Neural cell (in vitro differentiated cells): ENCODE results near the gene NACA2. TPM values are rescaled to one million over a fixed set of nuclear protein-coding genes. Genes with fewer than 3 reads are reported as not detected.

Source experiments
- H2AFZ ChIP-seq: fragments of 200-600, 300-800 bp; sonication (generic), shearing (Covaris generic); 2 replicates; pipeline ENCODE4 v1.6.0; 2014; ENCODE audit warnings: low read depth, mild to moderate bottlenecking, antibody characterized with exemption, low read length, moderate library complexity
- H3F3A ChIP-seq: fragments of 200-600 bp; shearing (Covaris generic); 2 replicates; pipeline ENCODE4 v1.6.1; 2016; ENCODE audit warnings: mild to moderate bottlenecking, moderate library complexity, mixed read lengths, antibody characterized with exemption, low read length; ENCODE audit not compliant: insufficient read depth, poor library complexity, severe bottlenecking
- H3K27ac ChIP-seq: fragments of 200-600, 300-800 bp; sonication (generic), shearing (Covaris generic); 2 replicates; pipeline ENCODE4 v1.5.1; 2014; ENCODE audit warnings: mild to moderate bottlenecking, low read length, moderate library complexity
- H3K27me3 ChIP-seq: fragments of 300-800, 200-600 bp; sonication (generic), shearing (Covaris generic); 2 replicates; pipeline ENCODE4 v1.6.0; 2014; ENCODE audit warnings: mild to moderate bottlenecking, low read depth, low read length, moderate library complexity; ENCODE audit not compliant: insufficient read depth
- H3K36me3 ChIP-seq: fragments of 300-800, 200-600 bp; sonication (generic), shearing (Covaris generic); 2 replicates; pipeline ENCODE4 v1.5.1; 2014; ENCODE audit warnings: mild to moderate bottlenecking, antibody characterized with exemption, low read length, moderate library complexity; ENCODE audit not compliant: insufficient read depth
- H3K4me2 ChIP-seq: fragments of 300-800, 200-600 bp; sonication (generic), shearing (Covaris generic); 2 replicates; pipeline ENCODE4 v1.6.0; 2014; ENCODE audit warnings: mild to moderate bottlenecking, low read length
- H3K4me3 ChIP-seq: fragments of 300-800, 200-600 bp; sonication (generic), shearing (Covaris generic); 2 replicates; pipeline ENCODE4 v1.5.1; 2014; ENCODE audit warnings: mild to moderate bottlenecking, low read length, moderate library complexity
- H3K79me2 ChIP-seq: fragments of 200-600 bp; shearing (Covaris generic); replicated peaks from 2 replicates; pipeline ENCODE4 v1.6.0; 2014; ENCODE audit warnings: mild to moderate bottlenecking, low read length, moderate library complexity; ENCODE audit not compliant: insufficient read depth
- H3K9ac ChIP-seq: fragments of 300-800, 200-600 bp; sonication (generic), shearing (Covaris generic); 2 replicates; pipeline ENCODE4 v1.6.1; 2016; ENCODE audit warnings: mild to moderate bottlenecking, low read length, mixed read lengths
- H3K9me2 ChIP-seq: fragments of 200-600 bp; shearing (Covaris generic); 2 replicates; pipeline ENCODE4 v1.6.1; 2016; ENCODE audit warnings: mild to moderate bottlenecking, low read length, mixed read lengths; ENCODE audit not compliant: insufficient read depth
- H3K9me3 ChIP-seq: fragments of 200-600, 300-800 bp; sonication (generic), shearing (Covaris generic); 2 replicates; pipeline ENCODE4 v1.6.1; 2016; ENCODE audit warnings: mild to moderate bottlenecking, mixed run types, low read length, moderate library complexity, mixed read lengths
- H4K20me1 ChIP-seq: fragments of 200-600 bp; shearing (Covaris generic); 2 replicates; pipeline ENCODE4 v1.6.1; 2016; ENCODE audit warnings: mild to moderate bottlenecking, mixed run types; ENCODE audit not compliant: insufficient read depth
- EP300 ChIP-seq: fragments of 450-650 bp; conservative IDR thresholded peaks from 2 replicates; pipeline ENCODE4 v1.6.1; 2014; ENCODE audit warnings: antibody characterized with exemption, mild to moderate bottlenecking, moderate library complexity; ENCODE audit not compliant: poor library complexity, severe bottlenecking
- EZH2 ChIP-seq: fragments of 200-600, 300-800 bp; shearing (Covaris generic), sonication (generic); IDR thresholded peaks from 2 replicates; pipeline ENCODE4 v1.6.1; 2014; ENCODE audit warnings: antibody characterized with exemption, low read length, borderline replicate concordance, mild to moderate bottlenecking; ENCODE audit not compliant: insufficient read depth, poor library complexity, severe bottlenecking
- MXI1 ChIP-seq: fragments of 450-650 bp; conservative IDR thresholded peaks from 2 replicates; pipeline ENCODE4 v1.6.1; 2014; ENCODE audit warnings: antibody characterized with exemption, mild to moderate bottlenecking; ENCODE audit not compliant: poor library complexity, severe bottlenecking
- POLR2AphosphoS5 ChIP-seq: IDR thresholded peaks from 2 replicates; pipeline ENCODE4 v1.6.1; 2012
- RAD21 ChIP-seq: fragments of 450-650 bp; conservative IDR thresholded peaks from 2 replicates; pipeline ENCODE4 v1.6.1; 2014; ENCODE audit warnings: antibody characterized with exemption, mild to moderate bottlenecking, moderate library complexity
- SMC3 ChIP-seq: fragments of 450-650 bp; conservative IDR thresholded peaks from 2 replicates; pipeline ENCODE4 v1.6.1; 2014; ENCODE audit warnings: antibody characterized with exemption, mild to moderate bottlenecking, moderate library complexity; ENCODE audit not compliant: poor library complexity
- TAF1 ChIP-seq: IDR thresholded peaks from 2 replicates; pipeline ENCODE4 v1.6.1; 2012; ENCODE audit warnings: low read depth
- polyA plus RNA-seq: library from polyadenylated mRNA; depleted of rRNA; stranded (reverse); fragments of >200 nt; gene quantifications from 2 replicates; pipeline ENCODE4 v1.2.3, GENCODE V29; 2014
- TF ChIP-seq, protein P1 (sequence below): IDR thresholded peaks from 2 replicates; pipeline ENCODE4 v1.6.1; 2012; ENCODE audit warnings: borderline replicate concordance
- TF ChIP-seq, protein P2 (sequence below): fragments of 450-650 bp; IDR thresholded peaks from 2 replicates; pipeline ENCODE4 v1.5.1; 2014; ENCODE audit warnings: antibody characterized with exemption, mild to moderate bottlenecking, moderate library complexity; ENCODE audit not compliant: poor library complexity, severe bottlenecking

The NACA2 gene
- polyA plus RNA-seq, 1 donor from 2014 or later: not detected

GRCh38 chr17:61582593-61582992 lies 8.4 kb downstream of the NACA2 start:
- Histone ChIP-seq H3K4me3 (no peak overlapping the region), H4K20me1 (no peaks in the 10 kb centered on the region), H3F3A (no peaks in the 10 kb centered on the region), H3K79me2 (no peaks in the 10 kb centered on the region), H3K27ac (no peak overlapping the region), H3K36me3 (no peaks in the 10 kb centered on the region), H3K9ac (no peak overlapping the region), H3K27me3 (no peaks in the 10 kb centered on the region), H2AFZ (no peak overlapping the region), H3K9me2 (no peaks in the 10 kb centered on the region), H3K4me2 (no peak overlapping the region), H3K9me3 (no peaks in the 10 kb centered on the region)
- TF ChIP-seq, protein P1, sequence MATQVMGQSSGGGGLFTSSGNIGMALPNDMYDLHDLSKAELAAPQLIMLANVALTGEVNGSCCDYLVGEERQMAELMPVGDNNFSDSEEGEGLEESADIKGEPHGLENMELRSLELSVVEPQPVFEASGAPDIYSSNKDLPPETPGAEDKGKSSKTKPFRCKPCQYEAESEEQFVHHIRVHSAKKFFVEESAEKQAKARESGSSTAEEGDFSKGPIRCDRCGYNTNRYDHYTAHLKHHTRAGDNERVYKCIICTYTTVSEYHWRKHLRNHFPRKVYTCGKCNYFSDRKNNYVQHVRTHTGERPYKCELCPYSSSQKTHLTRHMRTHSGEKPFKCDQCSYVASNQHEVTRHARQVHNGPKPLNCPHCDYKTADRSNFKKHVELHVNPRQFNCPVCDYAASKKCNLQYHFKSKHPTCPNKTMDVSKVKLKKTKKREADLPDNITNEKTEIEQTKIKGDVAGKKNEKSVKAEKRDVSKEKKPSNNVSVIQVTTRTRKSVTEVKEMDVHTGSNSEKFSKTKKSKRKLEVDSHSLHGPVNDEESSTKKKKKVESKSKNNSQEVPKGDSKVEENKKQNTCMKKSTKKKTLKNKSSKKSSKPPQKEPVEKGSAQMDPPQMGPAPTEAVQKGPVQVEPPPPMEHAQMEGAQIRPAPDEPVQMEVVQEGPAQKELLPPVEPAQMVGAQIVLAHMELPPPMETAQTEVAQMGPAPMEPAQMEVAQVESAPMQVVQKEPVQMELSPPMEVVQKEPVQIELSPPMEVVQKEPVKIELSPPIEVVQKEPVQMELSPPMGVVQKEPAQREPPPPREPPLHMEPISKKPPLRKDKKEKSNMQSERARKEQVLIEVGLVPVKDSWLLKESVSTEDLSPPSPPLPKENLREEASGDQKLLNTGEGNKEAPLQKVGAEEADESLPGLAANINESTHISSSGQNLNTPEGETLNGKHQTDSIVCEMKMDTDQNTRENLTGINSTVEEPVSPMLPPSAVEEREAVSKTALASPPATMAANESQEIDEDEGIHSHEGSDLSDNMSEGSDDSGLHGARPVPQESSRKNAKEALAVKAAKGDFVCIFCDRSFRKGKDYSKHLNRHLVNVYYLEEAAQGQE: no peak
- no peak for TF ChIP-seq SMC3
- TF ChIP-seq, protein P2, sequence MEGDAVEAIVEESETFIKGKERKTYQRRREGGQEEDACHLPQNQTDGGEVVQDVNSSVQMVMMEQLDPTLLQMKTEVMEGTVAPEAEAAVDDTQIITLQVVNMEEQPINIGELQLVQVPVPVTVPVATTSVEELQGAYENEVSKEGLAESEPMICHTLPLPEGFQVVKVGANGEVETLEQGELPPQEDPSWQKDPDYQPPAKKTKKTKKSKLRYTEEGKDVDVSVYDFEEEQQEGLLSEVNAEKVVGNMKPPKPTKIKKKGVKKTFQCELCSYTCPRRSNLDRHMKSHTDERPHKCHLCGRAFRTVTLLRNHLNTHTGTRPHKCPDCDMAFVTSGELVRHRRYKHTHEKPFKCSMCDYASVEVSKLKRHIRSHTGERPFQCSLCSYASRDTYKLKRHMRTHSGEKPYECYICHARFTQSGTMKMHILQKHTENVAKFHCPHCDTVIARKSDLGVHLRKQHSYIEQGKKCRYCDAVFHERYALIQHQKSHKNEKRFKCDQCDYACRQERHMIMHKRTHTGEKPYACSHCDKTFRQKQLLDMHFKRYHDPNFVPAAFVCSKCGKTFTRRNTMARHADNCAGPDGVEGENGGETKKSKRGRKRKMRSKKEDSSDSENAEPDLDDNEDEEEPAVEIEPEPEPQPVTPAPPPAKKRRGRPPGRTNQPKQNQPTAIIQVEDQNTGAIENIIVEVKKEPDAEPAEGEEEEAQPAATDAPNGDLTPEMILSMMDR: no peak
- no peak for TF ChIP-seq TAF1
- no peak for TF ChIP-seq POLR2AphosphoS5
- no peak for TF ChIP-seq MXI1
- no peak for TF ChIP-seq EZH2
- no peak for TF ChIP-seq EP300
- TF ChIP-seq RAD21: no peak

GRCh38 chr17:61581611-61582349 lies 9.2 kb downstream of the NACA2 start:
- H3F3A ChIP-seq: no peaks in the 10 kb centered on the region
- no peak overlapping the region for H3K4me3 ChIP-seq
- H3K36me3 ChIP-seq: no peaks in the 10 kb centered on the region
- H3K4me2 ChIP-seq: no peak overlapping the region
- no peak overlapping the region for H3K27ac ChIP-seq
- no peaks in the 10 kb centered on the region for H3K27me3 ChIP-seq
- H2AFZ ChIP-seq: no peak overlapping the region
- no peaks in the 10 kb centered on the region for H3K9me2 ChIP-seq
- no peaks in the 10 kb centered on the region for H4K20me1 ChIP-seq
- TF ChIP-seq EZH2: no peak
- no peak for TF ChIP-seq MXI1
- TF ChIP-seq, protein P1: no peak
- no peak for TF ChIP-seq POLR2AphosphoS5
- no peak for TF ChIP-seq TAF1
- no peak for TF ChIP-seq EP300
- TF ChIP-seq SMC3: no peak
- no peak for TF ChIP-seq RAD21
- H3K9ac ChIP-seq: no peak overlapping the region
- H3K9me3 ChIP-seq: no peaks in the 10 kb centered on the region
- no peaks in the 10 kb centered on the region for H3K79me2 ChIP-seq
